ENCODE data around the gene TYMP. TPM values are rescaled to one million over a fixed set of nuclear protein-coding genes. Genes with fewer than 3 reads are reported as not detected.

Gene TYMP
- total RNA-seq, 1 experiment from 2014 or later, result 5.9 TPM

GRCh38 chr22:50575426-50575941, 45.7 kb upstream of the TYMP start:
- H3F3A ChIP-seq (ENCODE audit: insufficient read depth, low read depth), result peaks cover 10% of the 10 kb centered on the region; the same call in 1 of the 2 replicates
- no TSS peak for BruUV-seq (replicated peaks)
- no peak overlapping the region for H3K27ac ChIP-seq
- H3K9me3 ChIP-seq (ENCODE audit: insufficient read depth, low read depth), result no peaks in the 10 kb centered on the region
- H3K4me3 ChIP-seq, result no peak overlapping the region
- TF ChIP-seq, protein P1, sequence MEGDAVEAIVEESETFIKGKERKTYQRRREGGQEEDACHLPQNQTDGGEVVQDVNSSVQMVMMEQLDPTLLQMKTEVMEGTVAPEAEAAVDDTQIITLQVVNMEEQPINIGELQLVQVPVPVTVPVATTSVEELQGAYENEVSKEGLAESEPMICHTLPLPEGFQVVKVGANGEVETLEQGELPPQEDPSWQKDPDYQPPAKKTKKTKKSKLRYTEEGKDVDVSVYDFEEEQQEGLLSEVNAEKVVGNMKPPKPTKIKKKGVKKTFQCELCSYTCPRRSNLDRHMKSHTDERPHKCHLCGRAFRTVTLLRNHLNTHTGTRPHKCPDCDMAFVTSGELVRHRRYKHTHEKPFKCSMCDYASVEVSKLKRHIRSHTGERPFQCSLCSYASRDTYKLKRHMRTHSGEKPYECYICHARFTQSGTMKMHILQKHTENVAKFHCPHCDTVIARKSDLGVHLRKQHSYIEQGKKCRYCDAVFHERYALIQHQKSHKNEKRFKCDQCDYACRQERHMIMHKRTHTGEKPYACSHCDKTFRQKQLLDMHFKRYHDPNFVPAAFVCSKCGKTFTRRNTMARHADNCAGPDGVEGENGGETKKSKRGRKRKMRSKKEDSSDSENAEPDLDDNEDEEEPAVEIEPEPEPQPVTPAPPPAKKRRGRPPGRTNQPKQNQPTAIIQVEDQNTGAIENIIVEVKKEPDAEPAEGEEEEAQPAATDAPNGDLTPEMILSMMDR (conservative IDR thresholded peaks at IDR 0.05), result no peak
- no peak for TF ChIP-seq EZH2 (IDR thresholded peaks at IDR 0.05; ENCODE audit: low read depth)
- DNase-seq, result no peak
- H4K20me1 ChIP-seq (ENCODE audit: insufficient read depth), result no peaks in the 10 kb centered on the region
- ChIA-PET POLR2A (ENCODE audit: unreplicated experiment) (no interaction called here), CTCF (no interaction called here)
- no peaks in the 10 kb centered on the region for H3K27me3 ChIP-seq (ENCODE audit: insufficient read depth, low read depth)
- H3K36me3 ChIP-seq (ENCODE audit: low read depth), result peaks cover 20% of the 10 kb centered on the region; the same call in 1 of the 2 replicates
- H2AFZ ChIP-seq, result no peak overlapping the region
- no peak overlapping the region for H3K4me2 ChIP-seq
- intact Hi-C loops (cut with micrococcal nuclease; ENCODE audit: unreplicated experiment), result no loop called here
- H3K79me2 ChIP-seq (ENCODE audit: low read depth), result peaks cover 6% of the 10 kb centered on the region; the same call in 1 of the 2 replicates
- H3K9me2 ChIP-seq (ENCODE audit: insufficient read depth), result no peaks in the 10 kb centered on the region
- H3K4me1 ChIP-seq (replicated peaks; ENCODE audit: insufficient read depth), result no peaks in the 10 kb centered on the region

DNA sequence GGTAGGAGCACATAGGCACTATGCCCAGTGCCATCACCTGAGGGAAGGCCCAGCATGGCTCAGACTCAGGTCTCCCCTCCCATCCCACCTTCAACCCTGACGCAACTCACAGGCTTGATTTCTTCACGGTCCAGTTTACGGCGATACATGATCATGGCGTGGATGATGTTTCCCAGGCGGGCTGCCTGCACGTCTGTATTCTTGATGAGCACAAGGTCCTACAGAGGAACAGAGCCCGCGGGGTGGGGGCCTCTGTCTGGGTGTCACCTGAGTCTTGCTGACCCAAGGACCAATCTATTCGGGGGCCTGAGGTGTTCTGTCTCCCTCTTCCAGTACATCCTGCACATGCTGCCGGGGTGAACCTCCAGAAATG, 44.6 kb upstream of the TYMP start:
- Histone ChIP-seq H3K4me3 (no peak overlapping the region), H3K27me3 (ENCODE audit: insufficient read depth, low read depth) (no peaks in the 10 kb centered on the region), H3F3A (ENCODE audit: insufficient read depth, low read depth) (peaks cover under 1% of the 10 kb centered on the region; the same call in 1 of the 2 replicates), H3K79me2 (ENCODE audit: low read depth) (no peaks in the 10 kb centered on the region), H3K9me3 (ENCODE audit: insufficient read depth, low read depth) (no peaks in the 10 kb centered on the region), H4K20me1 (ENCODE audit: insufficient read depth) (no peaks in the 10 kb centered on the region), H3K9me2 (ENCODE audit: insufficient read depth) (no peaks in the 10 kb centered on the region), H2AFZ (no peak overlapping the region), H3K36me3 (ENCODE audit: low read depth) (peaks cover 21% of the 10 kb centered on the region; the same call in 1 of the 2 replicates), H3K4me2 (no peak overlapping the region), H3K27ac (no peak overlapping the region), H3K4me1 (replicated peaks; ENCODE audit: insufficient read depth) (no peaks in the 10 kb centered on the region)
- BruUV-seq (replicated peaks), result no TSS peak
- POLR2A ChIA-PET (ENCODE audit: unreplicated experiment), result no interaction called here
- intact Hi-C loops (cut with micrococcal nuclease; ENCODE audit: unreplicated experiment), result no loop called here
- CTCF ChIA-PET, result no interaction called here
- TF ChIP-seq EZH2 (IDR thresholded peaks at IDR 0.05; ENCODE audit: low read depth), result no peak
- TF ChIP-seq, protein P1 (conservative IDR thresholded peaks at IDR 0.05), result no peak
- DNase-seq, result no peak

DNA sequence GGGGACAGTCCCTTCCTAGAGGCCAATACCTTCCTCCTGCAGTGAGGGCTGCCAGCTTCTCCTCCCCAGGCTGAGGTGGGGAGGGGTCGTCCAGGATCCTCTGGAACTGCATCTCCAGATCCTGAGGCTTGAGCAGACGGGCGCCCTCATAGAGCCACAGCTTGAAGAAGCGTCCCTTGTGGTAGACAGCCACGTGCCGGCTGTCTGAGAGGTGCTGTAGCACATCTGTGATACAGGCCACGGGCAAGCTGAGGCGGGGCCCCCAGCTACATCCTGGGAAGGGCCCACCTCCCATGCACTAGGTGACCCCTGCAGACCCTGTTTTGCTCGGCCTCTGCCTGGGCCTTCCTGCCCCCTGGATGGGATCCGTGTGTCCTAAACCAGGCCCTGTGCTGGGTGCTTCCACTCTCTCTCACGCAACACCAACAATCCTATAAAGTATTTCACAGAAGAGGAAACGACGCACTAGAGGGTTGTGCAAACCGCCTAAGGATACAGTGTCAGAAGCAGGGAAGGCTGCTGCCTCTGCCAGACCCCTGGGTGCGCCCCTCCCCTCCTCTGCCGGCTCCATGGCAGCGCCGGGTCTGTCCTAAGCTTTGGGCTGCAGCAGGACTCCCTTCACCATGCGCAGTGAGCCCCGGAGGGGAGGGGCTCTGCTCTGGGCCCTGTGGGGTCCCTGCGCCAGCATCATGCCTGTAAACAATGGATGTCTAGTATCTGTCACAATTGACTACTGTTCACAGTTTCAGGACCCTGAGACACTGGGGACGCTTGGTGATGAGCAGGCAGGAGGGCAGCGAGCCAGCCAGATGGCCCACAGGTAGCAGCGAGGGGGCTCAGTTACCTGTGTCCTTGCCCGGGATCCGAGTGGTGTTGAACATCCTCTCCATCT, 43.9 kb upstream of the TYMP start:
- H3K27ac ChIP-seq, result no peak overlapping the region
- DNase-seq, result no peak
- no peak overlapping the region for H3K4me3 ChIP-seq
- no peaks in the 10 kb centered on the region for H3K79me2 ChIP-seq (ENCODE audit: low read depth)
- no peaks in the 10 kb centered on the region for H3K27me3 ChIP-seq (ENCODE audit: insufficient read depth, low read depth)
- no TSS peak for BruUV-seq (replicated peaks)
- intact Hi-C loops (cut with micrococcal nuclease; ENCODE audit: unreplicated experiment), result no loop called here
- H3K4me1 ChIP-seq (replicated peaks; ENCODE audit: insufficient read depth), result no peaks in the 10 kb centered on the region
- H2AFZ ChIP-seq, result no peak overlapping the region
- CTCF ChIA-PET, result no interaction called here
- TF ChIP-seq, protein P1 (conservative IDR thresholded peaks at IDR 0.05), result no peak
- no peak for TF ChIP-seq EZH2 (IDR thresholded peaks at IDR 0.05; ENCODE audit: low read depth)
- H3K4me2 ChIP-seq, result no peak overlapping the region
- H3K9me3 ChIP-seq (ENCODE audit: insufficient read depth, low read depth), result no peaks in the 10 kb centered on the region
- no peaks in the 10 kb centered on the region; the same call in 1 of the 2 replicates for H3F3A ChIP-seq (ENCODE audit: insufficient read depth, low read depth)
- no peaks in the 10 kb centered on the region for H3K9me2 ChIP-seq (ENCODE audit: insufficient read depth)
- peaks cover 26% of the 10 kb centered on the region; the same call in 1 of the 2 replicates for H3K36me3 ChIP-seq (ENCODE audit: low read depth)
- H4K20me1 ChIP-seq (ENCODE audit: insufficient read depth), result no peaks in the 10 kb centered on the region
- POLR2A ChIA-PET (ENCODE audit: unreplicated experiment), result no interaction called here
